Prostate gland (tissue), 2 donors: ENCODE data around the gene MBOAT7.

Experiments used
- POLR2AphosphoS5 ChIP-seq: sonication (generic); formaldehyde crosslinking; IDR thresholded peaks from one replicate; pipeline ENCODE4 v1.6.1; 2017; ENCODE audit warnings: antibody characterized with exemption
- TF ChIP-seq, protein P1 (sequence below), 4 experiments: fragments of 200-600 bp in 2 of 4; fragments of 450-650 bp in 2 of 4; sonication (generic) in 2 of 4; IDR thresholded peaks; 1 replicate in 3 of 4; 2 replicates in 1 of 4; pipeline ENCODE4 v1.5.1; 2016 to 2019; ENCODE audit warnings: antibody characterized with exemption in 4 of 4, mild to moderate bottlenecking in 2 of 4, moderate library complexity in 2 of 4

DNA sequence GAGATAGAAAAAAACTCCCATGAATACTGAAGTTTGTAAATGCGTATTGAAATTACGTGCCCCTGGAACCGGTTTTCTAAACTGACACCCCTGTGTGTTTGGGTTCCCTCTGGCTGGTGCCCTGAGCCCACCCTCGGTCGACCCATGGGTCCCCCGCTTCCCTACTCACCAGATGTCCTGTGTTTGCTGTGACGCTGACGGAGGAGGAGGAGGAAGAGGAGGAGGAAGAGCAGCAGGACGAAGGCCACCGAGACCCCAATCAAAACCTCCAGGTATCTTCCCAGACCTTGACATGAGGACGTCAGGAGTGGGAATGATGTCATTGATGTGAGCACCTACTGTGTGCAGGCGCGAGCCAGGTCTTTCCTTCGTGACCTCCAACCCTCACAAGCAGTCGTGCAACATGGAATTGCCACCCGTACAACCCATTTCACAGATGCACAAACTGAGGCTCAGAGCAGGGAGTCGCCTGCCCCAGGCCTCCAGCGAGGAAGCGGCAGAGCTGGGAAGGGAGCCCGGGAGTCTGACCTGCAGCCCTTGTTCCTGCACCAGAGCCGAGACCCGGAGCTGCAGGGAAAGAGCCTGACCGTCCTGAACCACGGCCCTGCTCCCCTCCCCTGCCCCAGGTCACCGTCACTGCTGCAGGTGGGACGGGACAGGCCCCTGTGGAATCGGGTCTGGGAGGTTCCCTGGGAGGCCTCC lies 29.7 kb upstream of the MBOAT7 start:
- TF ChIP-seq, protein P1, sequence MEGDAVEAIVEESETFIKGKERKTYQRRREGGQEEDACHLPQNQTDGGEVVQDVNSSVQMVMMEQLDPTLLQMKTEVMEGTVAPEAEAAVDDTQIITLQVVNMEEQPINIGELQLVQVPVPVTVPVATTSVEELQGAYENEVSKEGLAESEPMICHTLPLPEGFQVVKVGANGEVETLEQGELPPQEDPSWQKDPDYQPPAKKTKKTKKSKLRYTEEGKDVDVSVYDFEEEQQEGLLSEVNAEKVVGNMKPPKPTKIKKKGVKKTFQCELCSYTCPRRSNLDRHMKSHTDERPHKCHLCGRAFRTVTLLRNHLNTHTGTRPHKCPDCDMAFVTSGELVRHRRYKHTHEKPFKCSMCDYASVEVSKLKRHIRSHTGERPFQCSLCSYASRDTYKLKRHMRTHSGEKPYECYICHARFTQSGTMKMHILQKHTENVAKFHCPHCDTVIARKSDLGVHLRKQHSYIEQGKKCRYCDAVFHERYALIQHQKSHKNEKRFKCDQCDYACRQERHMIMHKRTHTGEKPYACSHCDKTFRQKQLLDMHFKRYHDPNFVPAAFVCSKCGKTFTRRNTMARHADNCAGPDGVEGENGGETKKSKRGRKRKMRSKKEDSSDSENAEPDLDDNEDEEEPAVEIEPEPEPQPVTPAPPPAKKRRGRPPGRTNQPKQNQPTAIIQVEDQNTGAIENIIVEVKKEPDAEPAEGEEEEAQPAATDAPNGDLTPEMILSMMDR (IDR thresholded peaks at IDR 0.05): no peak
- no peak for TF ChIP-seq POLR2AphosphoS5
